ENCODE results near the gene MYH11.
A peak's percentile ranks its signal among the peaks of the same experiment; 100 is the strongest.

Gene MYH11

GRCh38 chr16:15874745-15875314 is 18.0 kb upstream of the MYH11 start:
- no peak overlapping the region for H2AK5ac ChIP-seq (ENCODE audit: low read length)
- no peak overlapping the region for H3K4me3 ChIP-seq (ENCODE audit: low read length)
- peaks cover 2% of the 10 kb centered on the region for H3K36me3 ChIP-seq (ENCODE audit: control insufficient read depth, insufficient read depth, low read length)
- no peak overlapping the region for H4K8ac ChIP-seq (ENCODE audit: low read depth, low read length)
- WGBS (ENCODE audit: extremely low coverage, insufficient coverage, low lambda C conversion rate), result no CpG with 5 or more reads among the region's 7 CpGs
- no peak overlapping the region for H3K23ac ChIP-seq (ENCODE audit: low read length)
- H2BK5ac ChIP-seq (ENCODE audit: low read length), result no peak overlapping the region
- H3K9ac ChIP-seq (ENCODE audit: low read length), result no peak overlapping the region
- H3K18ac ChIP-seq (ENCODE audit: low read length), result no peak overlapping the region
- H3K4me1 ChIP-seq (ENCODE audit: control insufficient read depth, low read depth, low read length), result no peaks in the 10 kb centered on the region
- H3K79me1 ChIP-seq (ENCODE audit: low read length), result peaks cover 2% of the 10 kb centered on the region
- H2BK120ac ChIP-seq (ENCODE audit: low read depth, low read length), result no peak overlapping the region
- no peak overlapping the region for H3K27ac ChIP-seq (ENCODE audit: low read depth, low read length)
- H3K4me2 ChIP-seq (ENCODE audit: low read length), result no peak overlapping the region
- H3K4ac ChIP-seq (ENCODE audit: low read depth, low read length), result no peak overlapping the region
- no peaks in the 10 kb centered on the region for H3K27me3 ChIP-seq (ENCODE audit: insufficient read depth, low read length, poor library complexity)
- peak; percentile 77 for DNase-seq
- H3K79me2 ChIP-seq (ENCODE audit: control insufficient read depth, insufficient read depth, low read length), result no peaks in the 10 kb centered on the region
- no peak overlapping the region for H2BK15ac ChIP-seq (replicated peaks; ENCODE audit: low read depth)
- H3K56ac ChIP-seq (ENCODE audit: low read length), result no peak overlapping the region
- no peak overlapping the region for H4K5ac ChIP-seq (ENCODE audit: low read length)

GRCh38 chr16:15873737-15874136 is 16.9 kb upstream of the MYH11 start:
- H3K9ac ChIP-seq (ENCODE audit: low read length), result no peak overlapping the region
- no peak overlapping the region for H2AK5ac ChIP-seq (ENCODE audit: low read length)
- H3K56ac ChIP-seq (ENCODE audit: low read length), result no peak overlapping the region
- H3K4me1 ChIP-seq (ENCODE audit: control insufficient read depth, low read depth, low read length), result no peaks in the 10 kb centered on the region
- H3K4ac ChIP-seq (ENCODE audit: low read depth, low read length), result no peak overlapping the region
- no peak overlapping the region for H2BK5ac ChIP-seq (ENCODE audit: low read length)
- H3K36me3 ChIP-seq (ENCODE audit: control insufficient read depth, insufficient read depth, low read length), result peaks cover 2% of the 10 kb centered on the region
- H3K79me1 ChIP-seq (ENCODE audit: low read length), result peaks cover 2% of the 10 kb centered on the region
- no peak overlapping the region for H4K5ac ChIP-seq (ENCODE audit: low read length)
- H2BK15ac ChIP-seq (replicated peaks; ENCODE audit: low read depth), result no peak overlapping the region
- H3K4me3 ChIP-seq (ENCODE audit: low read length), result no peak overlapping the region
- DNase-seq, result no peak
- H2BK120ac ChIP-seq (ENCODE audit: low read depth, low read length), result no peak overlapping the region
- no CpG with 5 or more reads among the region's 1 CpG for WGBS (ENCODE audit: extremely low coverage, insufficient coverage, low lambda C conversion rate)
- no peak overlapping the region for H4K8ac ChIP-seq (ENCODE audit: low read depth, low read length)
- no peak overlapping the region for H3K27ac ChIP-seq (ENCODE audit: low read depth, low read length)
- H3K18ac ChIP-seq (ENCODE audit: low read length), result no peak overlapping the region
- no peak overlapping the region for H3K23ac ChIP-seq (ENCODE audit: low read length)
- no peak overlapping the region for H3K4me2 ChIP-seq (ENCODE audit: low read length)
- H3K79me2 ChIP-seq (ENCODE audit: control insufficient read depth, insufficient read depth, low read length), result no peaks in the 10 kb centered on the region
- no peaks in the 10 kb centered on the region for H3K27me3 ChIP-seq (ENCODE audit: insufficient read depth, low read length, poor library complexity)

- DNase-seq, result no peak
- Histone ChIP-seq H4K5ac (ENCODE audit: low read length) (no peak overlapping the region), H3K36me3 (ENCODE audit: control insufficient read depth, insufficient read depth, low read length) (peaks cover 2% of the 10 kb centered on the region), H3K18ac (ENCODE audit: low read length) (no peak overlapping the region), H2BK5ac (ENCODE audit: low read length) (no peak overlapping the region), H3K56ac (ENCODE audit: low read length) (no peak overlapping the region), H3K4me3 (ENCODE audit: low read length) (no peak overlapping the region), H3K27me3 (ENCODE audit: insufficient read depth, low read length, poor library complexity) (no peaks in the 10 kb centered on the region), H3K4me2 (ENCODE audit: low read length) (no peak overlapping the region), H2AK5ac (ENCODE audit: low read length) (no peak overlapping the region), H3K4me1 (ENCODE audit: control insufficient read depth, low read depth, low read length) (no peaks in the 10 kb centered on the region), H3K9ac (ENCODE audit: low read length) (no peak overlapping the region), H3K79me1 (ENCODE audit: low read length) (peaks cover 2% of the 10 kb centered on the region), H3K23ac (ENCODE audit: low read length) (no peak overlapping the region), H2BK120ac (ENCODE audit: low read depth, low read length) (no peak overlapping the region), H4K8ac (ENCODE audit: low read depth, low read length) (no peak overlapping the region), H3K27ac (ENCODE audit: low read depth, low read length) (no peak overlapping the region), H2BK15ac (replicated peaks; ENCODE audit: low read depth) (no peak overlapping the region), H3K79me2 (ENCODE audit: control insufficient read depth, insufficient read depth, low read length) (no peaks in the 10 kb centered on the region), H3K4ac (ENCODE audit: low read depth, low read length) (no peak overlapping the region)
- WGBS (ENCODE audit: extremely low coverage, insufficient coverage, low lambda C conversion rate), result no CpG with 5 or more reads among the region's 2 CpGs
Observed at GRCh38 chr16:15873301-15873700, 16.5 kb upstream of the MYH11 start.

- Histone ChIP-seq H3K56ac (ENCODE audit: low read length) (no peak overlapping the region), H4K5ac (ENCODE audit: low read length) (no peak overlapping the region), H2BK120ac (ENCODE audit: low read depth, low read length) (no peak overlapping the region), H3K79me2 (ENCODE audit: control insufficient read depth, insufficient read depth, low read length) (no peaks in the 10 kb centered on the region), H3K4ac (ENCODE audit: low read depth, low read length) (no peak overlapping the region), H3K79me1 (ENCODE audit: low read length) (no peaks in the 10 kb centered on the region), H2BK5ac (ENCODE audit: low read length) (no peak overlapping the region), H3K4me2 (ENCODE audit: low read length) (no peak overlapping the region), H2AK5ac (ENCODE audit: low read length) (no peak overlapping the region), H3K23ac (ENCODE audit: low read length) (no peak overlapping the region), H3K27ac (ENCODE audit: low read depth, low read length) (no peak overlapping the region), H3K36me3 (ENCODE audit: control insufficient read depth, insufficient read depth, low read length) (no peaks in the 10 kb centered on the region), H2BK15ac (replicated peaks; ENCODE audit: low read depth) (no peak overlapping the region), H3K27me3 (ENCODE audit: insufficient read depth, low read length, poor library complexity) (no peaks in the 10 kb centered on the region), H4K8ac (ENCODE audit: low read depth, low read length) (no peak overlapping the region), H3K18ac (ENCODE audit: low read length) (no peak overlapping the region), H3K9ac (ENCODE audit: low read length) (no peak overlapping the region), H3K4me1 (ENCODE audit: control insufficient read depth, low read depth, low read length) (no peaks in the 10 kb centered on the region), H3K4me3 (ENCODE audit: low read length) (no peak overlapping the region)
- no CpG with 5 or more reads among the region's 5 CpGs for WGBS (ENCODE audit: extremely low coverage, insufficient coverage, low lambda C conversion rate)
- DNase-seq, result no peak
Observed at GRCh38 chr16:15870011-15870410, 13.2 kb upstream of the MYH11 start.

- Histone ChIP-seq H2BK5ac (ENCODE audit: low read length) (no peak overlapping the region), H3K23ac (ENCODE audit: low read length) (no peak overlapping the region), H2BK120ac (ENCODE audit: low read depth, low read length) (no peak overlapping the region), H3K56ac (ENCODE audit: low read length) (no peak overlapping the region), H3K4me2 (ENCODE audit: low read length) (no peak overlapping the region), H4K8ac (ENCODE audit: low read depth, low read length) (no peak overlapping the region), H2AK5ac (ENCODE audit: low read length) (no peak overlapping the region), H4K5ac (ENCODE audit: low read length) (no peak overlapping the region), H3K18ac (ENCODE audit: low read length) (no peak overlapping the region), H3K9ac (ENCODE audit: low read length) (no peak overlapping the region), H3K27ac (ENCODE audit: low read depth, low read length) (no peak overlapping the region), H3K36me3 (ENCODE audit: control insufficient read depth, insufficient read depth, low read length) (no peaks in the 10 kb centered on the region), H3K27me3 (ENCODE audit: insufficient read depth, low read length, poor library complexity) (no peaks in the 10 kb centered on the region), H3K4me1 (ENCODE audit: control insufficient read depth, low read depth, low read length) (no peaks in the 10 kb centered on the region), H3K79me2 (ENCODE audit: control insufficient read depth, insufficient read depth, low read length) (no peaks in the 10 kb centered on the region), H3K79me1 (ENCODE audit: low read length) (no peaks in the 10 kb centered on the region), H3K4ac (ENCODE audit: low read depth, low read length) (no peak overlapping the region), H2BK15ac (replicated peaks; ENCODE audit: low read depth) (no peak overlapping the region), H3K4me3 (ENCODE audit: low read length) (no peak overlapping the region)
- no peak for DNase-seq
- no CpG with 5 or more reads among the region's 5 CpGs for WGBS (ENCODE audit: extremely low coverage, insufficient coverage, low lambda C conversion rate)
Observed at GRCh38 chr16:15866451-15866850, 9.6 kb upstream of the MYH11 start.

- Histone ChIP-seq H3K4me3 (ENCODE audit: low read length) (no peak overlapping the region), H3K4me2 (ENCODE audit: low read length) (no peak overlapping the region), H3K27ac (ENCODE audit: low read depth, low read length) (no peak overlapping the region), H3K9ac (ENCODE audit: low read length) (no peak overlapping the region), H2BK15ac (replicated peaks; ENCODE audit: low read depth) (no peak overlapping the region), H3K36me3 (ENCODE audit: control insufficient read depth, insufficient read depth, low read length) (no peaks in the 10 kb centered on the region), H3K27me3 (ENCODE audit: insufficient read depth, low read length, poor library complexity) (no peaks in the 10 kb centered on the region), H3K79me2 (ENCODE audit: control insufficient read depth, insufficient read depth, low read length) (no peaks in the 10 kb centered on the region), H3K23ac (ENCODE audit: low read length) (no peak overlapping the region), H3K79me1 (ENCODE audit: low read length) (no peaks in the 10 kb centered on the region), H2AK5ac (ENCODE audit: low read length) (no peak overlapping the region), H3K18ac (ENCODE audit: low read length) (no peak overlapping the region), H3K4me1 (ENCODE audit: control insufficient read depth, low read depth, low read length) (no peaks in the 10 kb centered on the region), H4K8ac (ENCODE audit: low read depth, low read length) (no peak overlapping the region), H2BK5ac (ENCODE audit: low read length) (no peak overlapping the region), H3K56ac (ENCODE audit: low read length) (no peak overlapping the region), H4K5ac (ENCODE audit: low read length) (no peak overlapping the region), H2BK120ac (ENCODE audit: low read depth, low read length) (no peak overlapping the region), H3K4ac (ENCODE audit: low read depth, low read length) (no peak overlapping the region)
- no CpG with 5 or more reads among the region's 7 CpGs for WGBS (ENCODE audit: extremely low coverage, insufficient coverage, low lambda C conversion rate)
- DNase-seq, result no peak
Observed at GRCh38 chr16:15865742-15866141, 8.9 kb upstream of the MYH11 start.
